SK-N-SH treated with all-trans-retinoic acid at 6 μM for 48 hours (cell line): Measurements from ENCODE around the gene ACTR3.
A peak's percentile ranks its signal among the peaks of the same experiment; 100 is the strongest.

ENCODE experiments used
- ATAC-seq: fragments of 200-7000 bp; cut with Tn5 transposase; 3 replicates; pipeline ENCODE4 v1.9.1; 2020; ENCODE audit warnings: mild to moderate bottlenecking, moderate library complexity
- BACH2 ChIP-seq: fragments of 250-450 bp; sonication (Bioruptor Pico); IDR thresholded peaks from 2 replicates; pipeline ENCODE4 v1.9.0; 2021; ENCODE audit warnings: mild to moderate bottlenecking, borderline replicate concordance
- CSDC2 ChIP-seq: fragments of 250-450 bp; sonication (Bioruptor Pico); IDR thresholded peaks from 2 replicates; pipeline ENCODE4 v1.5.0; 2020; ENCODE audit warnings: mild to moderate bottlenecking, moderate library complexity
- ESRRG ChIP-seq: fragments of 250-450 bp; sonication (Bioruptor Pico); IDR thresholded peaks from 2 replicates; pipeline ENCODE4 v1.6.1; 2021; ENCODE audit warnings: mild to moderate bottlenecking
- GLIS3 ChIP-seq: fragments of 250-450 bp; sonication (Bioruptor Pico); IDR thresholded peaks from 2 replicates; pipeline ENCODE4 v1.5.0; 2020; ENCODE audit warnings: mild to moderate bottlenecking, moderate library complexity
- ISL1 ChIP-seq: fragments of 250-450 bp; sonication (Bioruptor Pico); IDR thresholded peaks from 2 replicates; pipeline ENCODE4 v2.1.2; 2022; ENCODE audit warnings: mild to moderate bottlenecking, moderate library complexity
- PPARA ChIP-seq: fragments of 250-450 bp; sonication (Bioruptor Pico); IDR thresholded peaks from 2 replicates; pipeline ENCODE4 v1.5.0; 2020; ENCODE audit warnings: mild to moderate bottlenecking, borderline replicate concordance
- RARB ChIP-seq: fragments of 250-450 bp; sonication (Bioruptor Pico); IDR thresholded peaks from 2 replicates; pipeline ENCODE4 v1.8.0; 2021; ENCODE audit warnings: mild to moderate bottlenecking, moderate library complexity
- SNAI2 ChIP-seq: fragments of 250-450 bp; sonication (Bioruptor Pico); IDR thresholded peaks from 2 replicates; pipeline ENCODE4 v1.5.0; 2020; ENCODE audit warnings: mild to moderate bottlenecking, moderate library complexity
- TOX ChIP-seq: fragments of 250-450 bp; sonication (Bioruptor Pico); IDR thresholded peaks from 2 replicates; pipeline ENCODE4 v1.8.0; 2021; ENCODE audit warnings: mild to moderate bottlenecking, moderate library complexity, borderline replicate concordance
- ZC3H10 ChIP-seq: fragments of 250-450 bp; sonication (Bioruptor Pico); IDR thresholded peaks from 2 replicates; pipeline ENCODE4 v1.5.1; 2021; ENCODE audit warnings: mild to moderate bottlenecking, moderate library complexity
- ZNF565 ChIP-seq: fragments of 450-650 bp; formaldehyde crosslinking; conservative IDR thresholded peaks from 2 replicates; pipeline ENCODE4 v1.5.0; 2020; ENCODE audit warnings: low read depth, mild to moderate bottlenecking, moderate library complexity
- ZNF70 ChIP-seq: fragments of 450-650 bp; formaldehyde crosslinking; IDR thresholded peaks from 2 replicates; pipeline ENCODE4 v1.5.0; 2020; ENCODE audit warnings: mild to moderate bottlenecking, moderate library complexity
- ZNF8 ChIP-seq: fragments of 450-650 bp; formaldehyde crosslinking; IDR thresholded peaks from 2 replicates; pipeline ENCODE4 v1.5.0; 2020; ENCODE audit warnings: mild to moderate bottlenecking, moderate library complexity
- TF ChIP-seq, protein P1 (sequence below): fragments of 250-450 bp; sonication (Bioruptor Pico); IDR thresholded peaks from 2 replicates; pipeline ENCODE4 v1.5.1; 2021; ENCODE audit warnings: mild to moderate bottlenecking, moderate library complexity
- TF ChIP-seq, protein P2 (sequence below): fragments of 250-450 bp; sonication (Bioruptor Pico); IDR thresholded peaks from 2 replicates; pipeline ENCODE4 v1.8.0; 2020; ENCODE audit warnings: mild to moderate bottlenecking, moderate library complexity, borderline replicate concordance
- TF ChIP-seq, protein P3 (sequence below): fragments of 250-450 bp; sonication (Bioruptor Pico); IDR thresholded peaks from 2 replicates; pipeline ENCODE4 v1.5.1; 2020; ENCODE audit warnings: low read depth, mild to moderate bottlenecking, moderate library complexity
- TF ChIP-seq, protein P4 (sequence below): fragments of 250-450 bp; sonication (Bioruptor Pico); IDR thresholded peaks from 2 replicates; pipeline ENCODE4 v1.8.0; 2021; ENCODE audit warnings: low read depth, mild to moderate bottlenecking, moderate library complexity, borderline replicate concordance
- TF ChIP-seq, protein P5 (sequence below): fragments of 250-450 bp; sonication (Bioruptor Pico); IDR thresholded peaks from 2 replicates; pipeline ENCODE4 v1.5.0; 2020; ENCODE audit warnings: mild to moderate bottlenecking, moderate library complexity

Gene ACTR3

DNA sequence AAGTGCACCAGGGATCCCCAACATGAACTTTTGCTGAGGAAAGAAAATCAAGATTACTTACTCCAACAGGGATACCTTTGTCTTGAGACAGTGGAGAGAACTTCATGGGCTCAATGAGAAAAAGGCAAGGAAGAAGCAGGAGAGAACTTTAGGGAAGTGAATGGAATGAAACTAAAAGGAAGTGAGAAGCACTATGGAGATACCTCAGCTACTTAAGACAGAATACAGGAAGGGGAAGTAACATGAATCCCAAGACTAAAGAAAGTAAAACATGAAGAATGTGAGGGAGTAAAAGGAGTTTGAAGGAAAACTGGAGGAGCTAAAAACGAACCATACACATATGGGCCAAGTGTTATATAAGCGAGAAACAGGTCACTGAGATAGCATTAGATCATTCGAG lies 32.4 kb upstream of the ACTR3 start (continued):
- TF ChIP-seq, protein P1, sequence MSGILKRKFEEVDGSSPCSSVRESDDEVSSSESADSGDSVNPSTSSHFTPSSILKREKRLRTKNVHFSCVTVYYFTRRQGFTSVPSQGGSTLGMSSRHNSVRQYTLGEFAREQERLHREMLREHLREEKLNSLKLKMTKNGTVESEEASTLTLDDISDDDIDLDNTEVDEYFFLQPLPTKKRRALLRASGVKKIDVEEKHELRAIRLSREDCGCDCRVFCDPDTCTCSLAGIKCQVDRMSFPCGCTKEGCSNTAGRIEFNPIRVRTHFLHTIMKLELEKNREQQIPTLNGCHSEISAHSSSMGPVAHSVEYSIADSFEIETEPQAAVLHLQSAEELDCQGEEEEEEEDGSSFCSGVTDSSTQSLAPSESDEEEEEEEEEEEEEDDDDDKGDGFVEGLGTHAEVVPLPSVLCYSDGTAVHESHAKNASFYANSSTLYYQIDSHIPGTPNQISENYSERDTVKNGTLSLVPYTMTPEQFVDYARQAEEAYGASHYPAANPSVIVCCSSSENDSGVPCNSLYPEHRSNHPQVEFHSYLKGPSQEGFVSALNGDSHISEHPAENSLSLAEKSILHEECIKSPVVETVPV (CRISPR knock-in tag): no peak

DNA sequence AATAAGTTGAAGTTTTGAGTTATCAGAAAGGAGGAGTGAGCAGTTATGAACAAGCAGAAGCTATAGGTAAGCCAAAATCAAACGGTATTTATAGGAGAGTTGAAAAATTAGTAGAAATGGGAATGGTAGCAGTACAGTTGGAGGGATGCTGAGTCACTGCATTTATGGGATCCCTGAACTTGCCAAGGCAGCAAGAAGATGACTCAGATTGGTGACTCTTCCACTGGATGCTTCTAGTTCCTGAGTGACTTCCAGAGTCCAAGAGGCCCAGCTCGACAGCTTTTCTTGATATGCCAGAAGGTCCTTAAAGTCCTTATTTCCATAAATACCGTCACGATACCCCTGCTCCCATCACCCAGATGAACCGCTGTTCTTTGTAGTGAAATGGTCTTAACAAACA lies 31.1 kb upstream of the ACTR3 start:
- peak; percentile 86 for ATAC-seq
- TF ChIP-seq, protein P2, sequence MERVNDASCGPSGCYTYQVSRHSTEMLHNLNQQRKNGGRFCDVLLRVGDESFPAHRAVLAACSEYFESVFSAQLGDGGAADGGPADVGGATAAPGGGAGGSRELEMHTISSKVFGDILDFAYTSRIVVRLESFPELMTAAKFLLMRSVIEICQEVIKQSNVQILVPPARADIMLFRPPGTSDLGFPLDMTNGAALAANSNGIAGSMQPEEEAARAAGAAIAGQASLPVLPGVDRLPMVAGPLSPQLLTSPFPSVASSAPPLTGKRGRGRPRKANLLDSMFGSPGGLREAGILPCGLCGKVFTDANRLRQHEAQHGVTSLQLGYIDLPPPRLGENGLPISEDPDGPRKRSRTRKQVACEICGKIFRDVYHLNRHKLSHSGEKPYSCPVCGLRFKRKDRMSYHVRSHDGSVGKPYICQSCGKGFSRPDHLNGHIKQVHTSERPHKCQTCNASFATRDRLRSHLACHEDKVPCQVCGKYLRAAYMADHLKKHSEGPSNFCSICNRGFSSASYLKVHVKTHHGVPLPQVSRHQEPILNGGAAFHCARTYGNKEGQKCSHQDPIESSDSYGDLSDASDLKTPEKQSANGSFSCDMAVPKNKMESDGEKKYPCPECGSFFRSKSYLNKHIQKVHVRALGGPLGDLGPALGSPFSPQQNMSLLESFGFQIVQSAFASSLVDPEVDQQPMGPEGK (CRISPR knock-in tag): no peak
- TF ChIP-seq, protein P1 (CRISPR knock-in tag): no peak
- TF ChIP-seq ZC3H10 (CRISPR knock-in tag) (no peak), ZNF70 (CRISPR knock-in tag) (no peak), RARB (no peak), TOX (no peak), CSDC2 (CRISPR knock-in tag) (no peak), BACH2 (CRISPR knock-in tag) (no peak), PPARA (CRISPR knock-in tag) (no peak)
- TF ChIP-seq, protein P3, sequence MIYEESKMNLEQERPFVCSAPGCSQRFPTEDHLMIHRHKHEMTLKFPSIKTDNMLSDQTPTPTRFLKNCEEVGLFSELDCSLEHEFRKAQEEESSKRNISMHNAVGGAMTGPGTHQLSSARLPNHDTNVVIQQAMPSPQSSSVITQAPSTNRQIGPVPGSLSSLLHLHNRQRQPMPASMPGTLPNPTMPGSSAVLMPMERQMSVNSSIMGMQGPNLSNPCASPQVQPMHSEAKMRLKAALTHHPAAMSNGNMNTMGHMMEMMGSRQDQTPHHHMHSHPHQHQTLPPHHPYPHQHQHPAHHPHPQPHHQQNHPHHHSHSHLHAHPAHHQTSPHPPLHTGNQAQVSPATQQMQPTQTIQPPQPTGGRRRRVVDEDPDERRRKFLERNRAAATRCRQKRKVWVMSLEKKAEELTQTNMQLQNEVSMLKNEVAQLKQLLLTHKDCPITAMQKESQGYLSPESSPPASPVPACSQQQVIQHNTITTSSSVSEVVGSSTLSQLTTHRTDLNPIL (CRISPR knock-in tag): no peak
- TF ChIP-seq, protein P4, sequence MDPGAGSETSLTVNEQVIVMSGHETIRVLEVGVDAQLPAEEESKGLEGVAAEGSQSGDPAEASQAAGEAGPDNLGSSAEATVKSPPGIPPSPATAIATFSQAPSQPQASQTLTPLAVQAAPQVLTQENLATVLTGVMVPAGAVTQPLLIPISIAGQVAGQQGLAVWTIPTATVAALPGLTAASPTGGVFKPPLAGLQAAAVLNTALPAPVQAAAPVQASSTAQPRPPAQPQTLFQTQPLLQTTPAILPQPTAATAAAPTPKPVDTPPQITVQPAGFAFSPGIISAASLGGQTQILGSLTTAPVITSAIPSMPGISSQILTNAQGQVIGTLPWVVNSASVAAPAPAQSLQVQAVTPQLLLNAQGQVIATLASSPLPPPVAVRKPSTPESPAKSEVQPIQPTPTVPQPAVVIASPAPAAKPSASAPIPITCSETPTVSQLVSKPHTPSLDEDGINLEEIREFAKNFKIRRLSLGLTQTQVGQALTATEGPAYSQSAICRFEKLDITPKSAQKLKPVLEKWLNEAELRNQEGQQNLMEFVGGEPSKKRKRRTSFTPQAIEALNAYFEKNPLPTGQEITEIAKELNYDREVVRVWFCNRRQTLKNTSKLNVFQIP: no peak

DNA sequence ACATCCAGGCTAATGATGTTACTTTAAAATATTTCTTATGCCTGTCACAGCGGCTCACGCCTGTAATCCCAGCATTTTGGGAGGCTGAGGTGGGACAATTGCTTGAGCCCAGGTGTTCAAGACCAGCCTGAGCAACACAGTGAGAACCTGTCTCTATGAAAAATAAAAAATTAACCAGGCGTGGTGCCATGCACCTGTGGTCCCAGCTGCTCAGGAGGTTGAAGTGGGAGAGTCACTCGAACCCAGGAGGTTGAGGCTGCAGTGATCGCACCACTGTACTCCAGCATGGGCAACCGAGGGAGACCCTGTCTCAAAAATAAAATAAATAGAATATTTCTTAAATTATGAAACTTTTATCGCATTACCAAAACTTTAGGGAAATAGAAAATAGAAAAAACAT lies 28.1 kb upstream of the ACTR3 start:
- ATAC-seq: no peak

DNA sequence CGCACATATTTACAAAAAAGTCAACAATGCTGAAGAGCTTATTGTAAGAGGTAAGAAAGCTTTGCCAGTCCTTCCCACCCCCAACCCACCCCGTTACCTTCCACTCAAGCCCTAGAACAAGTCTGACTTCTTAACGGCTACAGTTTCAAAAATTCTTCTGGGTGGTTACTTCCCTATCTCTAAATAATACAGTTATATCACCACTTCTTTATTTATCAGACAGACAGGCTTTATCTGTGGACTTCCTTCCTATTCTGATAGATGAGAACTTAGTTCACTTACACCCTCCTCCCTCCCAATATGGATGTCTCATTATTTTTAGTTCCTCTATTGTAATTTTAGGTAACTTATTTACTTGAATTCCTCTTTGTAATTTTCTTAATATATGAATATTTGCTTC lies 26.7 kb upstream of the ACTR3 start:
- no peak for ATAC-seq
- TF ChIP-seq PPARA (CRISPR knock-in tag): no peak
- TF ChIP-seq ZC3H10 (CRISPR knock-in tag): no peak
- no peak for TF ChIP-seq BACH2 (CRISPR knock-in tag)
- TF ChIP-seq RARB: no peak
- no peak for TF ChIP-seq ZNF8 (CRISPR knock-in tag)
- no peak for TF ChIP-seq ISL1 (CRISPR knock-in tag)
- TF ChIP-seq ZNF565 (CRISPR knock-in tag): no peak
- TF ChIP-seq, protein P4: no peak
- no peak for TF ChIP-seq GLIS3 (CRISPR knock-in tag)
- TF ChIP-seq, protein P1 (CRISPR knock-in tag): no peak
- TF ChIP-seq ESRRG (CRISPR knock-in tag): no peak
- TF ChIP-seq SNAI2 (CRISPR knock-in tag): no peak
- TF ChIP-seq TOX: no peak
- TF ChIP-seq, protein P2 (CRISPR knock-in tag): no peak

More for the DNA sequence above, 28.1 kb upstream of the ACTR3 start:
- TF ChIP-seq, protein P5, sequence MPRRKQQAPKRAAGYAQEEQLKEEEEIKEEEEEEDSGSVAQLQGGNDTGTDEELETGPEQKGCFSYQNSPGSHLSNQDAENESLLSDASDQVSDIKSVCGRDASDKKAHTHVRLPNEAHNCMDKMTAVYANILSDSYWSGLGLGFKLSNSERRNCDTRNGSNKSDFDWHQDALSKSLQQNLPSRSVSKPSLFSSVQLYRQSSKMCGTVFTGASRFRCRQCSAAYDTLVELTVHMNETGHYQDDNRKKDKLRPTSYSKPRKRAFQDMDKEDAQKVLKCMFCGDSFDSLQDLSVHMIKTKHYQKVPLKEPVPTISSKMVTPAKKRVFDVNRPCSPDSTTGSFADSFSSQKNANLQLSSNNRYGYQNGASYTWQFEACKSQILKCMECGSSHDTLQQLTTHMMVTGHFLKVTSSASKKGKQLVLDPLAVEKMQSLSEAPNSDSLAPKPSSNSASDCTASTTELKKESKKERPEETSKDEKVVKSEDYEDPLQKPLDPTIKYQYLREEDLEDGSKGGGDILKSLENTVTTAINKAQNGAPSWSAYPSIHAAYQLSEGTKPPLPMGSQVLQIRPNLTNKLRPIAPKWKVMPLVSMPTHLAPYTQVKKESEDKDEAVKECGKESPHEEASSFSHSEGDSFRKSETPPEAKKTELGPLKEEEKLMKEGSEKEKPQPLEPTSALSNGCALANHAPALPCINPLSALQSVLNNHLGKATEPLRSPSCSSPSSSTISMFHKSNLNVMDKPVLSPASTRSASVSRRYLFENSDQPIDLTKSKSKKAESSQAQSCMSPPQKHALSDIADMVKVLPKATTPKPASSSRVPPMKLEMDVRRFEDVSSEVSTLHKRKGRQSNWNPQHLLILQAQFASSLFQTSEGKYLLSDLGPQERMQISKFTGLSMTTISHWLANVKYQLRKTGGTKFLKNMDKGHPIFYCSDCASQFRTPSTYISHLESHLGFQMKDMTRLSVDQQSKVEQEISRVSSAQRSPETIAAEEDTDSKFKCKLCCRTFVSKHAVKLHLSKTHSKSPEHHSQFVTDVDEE (CRISPR knock-in tag): no peak
